IPS-NIHi11 (cell line): ENCODE results near the gene GP9.
"Not testable (repeated sequence)": the region's sequence is repeated elsewhere in the genome, so short reads cannot be mapped to it uniquely, and the experiment has no call there.

Source experiments
- DNase-seq: peaks from one replicate; pipeline ENCODE4 v3.0.0; 2012; ENCODE audit warnings: mixed read lengths, low spot score

GP9 gene

DNA sequence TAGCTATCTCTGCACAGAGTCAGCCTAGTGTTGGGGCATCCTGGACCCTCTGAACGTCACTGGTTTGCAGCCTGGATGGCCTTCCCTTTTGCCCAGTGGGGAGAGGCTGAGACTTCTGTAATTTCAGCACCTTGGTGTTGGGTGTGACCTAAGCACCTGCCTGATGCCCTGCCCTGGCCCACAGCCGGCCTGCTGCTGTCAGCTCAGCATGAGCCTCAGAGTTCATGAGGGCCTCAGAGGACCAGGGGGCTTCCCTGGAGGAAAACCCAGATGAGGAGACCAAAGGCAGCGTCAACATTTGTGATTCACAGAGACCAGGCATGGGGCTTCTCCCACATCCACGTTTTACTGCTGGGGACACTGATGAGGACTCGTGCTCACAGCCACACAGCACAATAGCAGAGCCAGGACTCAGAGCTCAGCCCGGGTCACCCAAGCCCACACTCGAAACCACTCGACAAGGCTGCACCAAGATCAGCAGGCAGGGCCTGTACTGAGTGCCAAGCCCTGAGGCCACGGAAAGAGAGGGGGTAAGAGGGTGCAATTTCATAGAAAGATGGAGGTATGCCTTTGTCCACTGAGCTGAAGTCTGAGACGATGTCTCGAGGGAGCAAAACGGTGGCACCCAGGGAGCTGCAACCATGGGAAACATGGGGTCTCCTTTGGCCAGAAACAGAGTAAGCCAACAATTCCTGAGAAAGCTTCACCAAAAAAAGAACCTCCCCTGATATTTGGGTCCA, 9.9 kb upstream of the GP9 start:
- no peak for DNase-seq

DNA sequence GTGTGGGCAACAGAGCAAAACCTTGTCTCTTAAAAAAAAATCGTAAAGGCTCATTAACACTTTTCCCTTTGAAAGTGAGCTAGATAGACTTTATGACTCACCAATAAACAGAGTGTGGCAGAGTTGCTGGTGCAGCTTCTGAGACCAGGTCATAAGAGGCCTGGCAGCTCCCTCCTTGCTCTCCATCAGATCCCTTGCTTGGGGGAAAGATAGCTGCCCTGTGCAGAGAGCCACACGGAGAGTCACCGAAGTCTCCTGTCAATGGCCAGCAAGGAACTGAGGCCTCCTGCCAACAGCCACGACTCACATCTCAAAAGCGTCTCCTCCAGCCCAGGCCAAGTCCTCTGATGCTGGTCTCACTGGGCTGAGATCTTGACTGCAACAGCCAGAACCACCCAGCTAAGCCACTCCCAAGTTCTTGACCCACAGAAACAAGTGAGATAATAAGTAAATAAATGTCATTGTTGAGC, 8.7 kb upstream of the GP9 start:
- DNase-seq: no peak

DNA sequence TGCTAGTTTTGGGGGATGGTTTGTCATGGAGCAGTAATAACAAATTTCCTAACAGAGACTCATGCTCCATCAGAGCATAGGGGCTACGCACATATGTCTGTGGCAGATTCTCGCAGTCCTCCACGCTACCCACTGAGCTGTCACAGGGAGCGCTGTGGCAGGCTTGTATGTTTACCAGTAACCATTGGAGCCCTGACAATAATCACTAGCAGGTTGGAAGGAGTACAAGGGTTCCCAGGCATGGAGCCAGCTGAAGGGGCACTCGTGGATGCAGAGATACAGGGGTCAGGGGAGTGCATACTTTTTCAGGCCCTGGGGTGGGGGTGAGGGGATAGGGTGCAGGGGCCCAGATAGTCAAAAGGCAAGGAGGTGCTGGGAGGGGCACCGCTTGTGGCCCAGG, 7.9 kb upstream of the GP9 start:
- no peak for DNase-seq

- DNase-seq: no peak
These were observed 5.9 kb upstream of the GP9 start for GRCh38 chr3:129054605-129055104.

GRCh38 chr3:129056451-129057173, 4.0 kb upstream of the GP9 start:
- DNase-seq: no peak

DNA sequence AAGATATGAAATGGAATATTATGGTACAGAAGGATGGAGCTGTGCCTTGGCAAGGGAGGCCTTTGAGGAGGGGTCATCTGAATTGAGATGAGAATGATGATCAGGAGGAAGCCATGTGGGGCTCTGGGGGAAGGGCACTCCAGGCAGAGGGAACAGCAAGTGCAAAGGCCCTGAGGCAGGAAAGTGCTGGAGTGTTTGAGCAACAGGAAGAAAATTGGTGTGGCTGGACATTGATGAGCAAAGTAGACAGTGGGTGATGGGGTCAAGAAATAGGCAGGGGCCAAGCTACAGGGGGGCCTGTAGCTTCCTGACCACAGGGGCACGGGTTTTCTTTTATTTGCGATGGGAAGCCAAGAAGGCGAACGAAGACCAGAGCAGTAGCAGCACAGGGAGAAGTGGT, 3.3 kb upstream of the GP9 start:
- no peak for DNase-seq

DNA sequence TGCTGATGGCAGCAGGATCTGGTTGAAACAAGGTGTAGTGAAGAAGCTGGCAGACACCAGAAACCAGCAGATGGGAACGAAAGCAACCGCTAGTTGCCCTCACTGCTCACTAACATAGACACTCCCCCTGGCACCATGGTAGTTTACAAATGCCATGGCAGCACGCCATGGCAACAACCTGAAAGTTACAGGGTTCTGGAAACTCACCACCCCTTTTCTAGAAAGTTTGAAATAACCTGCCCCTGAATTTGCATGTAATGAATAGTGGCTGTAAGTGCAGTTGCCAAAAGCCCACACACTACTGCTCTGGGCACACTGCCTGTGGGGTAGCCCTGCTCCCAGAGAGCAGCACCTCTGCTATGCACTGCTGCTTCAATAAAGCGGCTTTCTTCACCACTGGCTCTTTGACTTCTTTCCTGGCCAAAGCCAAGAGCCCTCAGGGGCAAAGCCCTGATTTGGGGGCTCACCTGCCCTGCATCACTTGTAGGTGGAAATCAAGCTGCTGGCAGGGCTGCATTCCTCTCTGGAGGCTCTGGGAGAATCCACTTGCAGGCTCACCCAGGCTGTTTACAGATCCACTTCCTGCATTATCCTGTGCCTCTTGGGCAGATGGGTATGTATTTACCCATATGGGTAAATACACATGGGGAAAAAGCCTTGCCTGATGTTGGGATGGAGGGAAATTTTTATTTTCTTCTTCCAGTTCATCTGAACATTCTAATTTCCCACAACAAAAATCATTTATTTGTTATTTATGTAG, 2.0 kb upstream of the GP9 start:
- DNase-seq: no peak

DNA sequence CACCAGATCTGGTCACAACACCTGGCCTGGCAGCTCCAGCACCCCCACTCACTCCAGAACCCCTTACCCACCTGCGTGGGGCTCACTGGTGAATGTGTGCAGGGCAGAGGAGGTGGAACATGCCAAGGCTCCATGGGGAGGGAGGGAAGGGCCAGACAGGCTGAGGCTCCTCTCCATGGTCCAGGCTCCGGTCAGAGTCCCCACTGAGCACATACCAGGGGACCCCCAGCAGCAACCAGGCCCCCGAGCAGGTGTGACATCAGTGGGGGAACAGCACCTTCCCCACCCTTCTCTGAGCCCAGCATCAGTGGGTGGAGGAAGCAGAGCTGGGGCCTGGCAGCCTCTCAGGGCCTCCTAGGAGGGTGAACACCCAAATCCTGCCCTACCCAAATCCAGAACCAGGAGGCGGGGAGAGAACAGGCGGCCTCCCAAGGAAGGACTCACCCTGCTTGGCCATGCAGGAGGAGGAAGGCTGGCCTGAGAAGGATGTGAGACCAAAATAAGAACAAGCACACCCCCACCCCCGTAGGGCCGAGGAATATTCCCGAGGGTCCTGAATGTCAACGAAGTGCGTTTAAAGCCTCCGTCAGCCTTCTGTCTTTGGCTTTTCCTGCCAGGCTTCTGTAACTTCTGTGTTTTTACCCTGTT, 1.1 kb upstream of the GP9 start:
- DNase-seq: no peak

GRCh38 chr3:129061023-129061887, 676 bp downstream of the GP9 start:
- DNase-seq: no peak

DNA sequence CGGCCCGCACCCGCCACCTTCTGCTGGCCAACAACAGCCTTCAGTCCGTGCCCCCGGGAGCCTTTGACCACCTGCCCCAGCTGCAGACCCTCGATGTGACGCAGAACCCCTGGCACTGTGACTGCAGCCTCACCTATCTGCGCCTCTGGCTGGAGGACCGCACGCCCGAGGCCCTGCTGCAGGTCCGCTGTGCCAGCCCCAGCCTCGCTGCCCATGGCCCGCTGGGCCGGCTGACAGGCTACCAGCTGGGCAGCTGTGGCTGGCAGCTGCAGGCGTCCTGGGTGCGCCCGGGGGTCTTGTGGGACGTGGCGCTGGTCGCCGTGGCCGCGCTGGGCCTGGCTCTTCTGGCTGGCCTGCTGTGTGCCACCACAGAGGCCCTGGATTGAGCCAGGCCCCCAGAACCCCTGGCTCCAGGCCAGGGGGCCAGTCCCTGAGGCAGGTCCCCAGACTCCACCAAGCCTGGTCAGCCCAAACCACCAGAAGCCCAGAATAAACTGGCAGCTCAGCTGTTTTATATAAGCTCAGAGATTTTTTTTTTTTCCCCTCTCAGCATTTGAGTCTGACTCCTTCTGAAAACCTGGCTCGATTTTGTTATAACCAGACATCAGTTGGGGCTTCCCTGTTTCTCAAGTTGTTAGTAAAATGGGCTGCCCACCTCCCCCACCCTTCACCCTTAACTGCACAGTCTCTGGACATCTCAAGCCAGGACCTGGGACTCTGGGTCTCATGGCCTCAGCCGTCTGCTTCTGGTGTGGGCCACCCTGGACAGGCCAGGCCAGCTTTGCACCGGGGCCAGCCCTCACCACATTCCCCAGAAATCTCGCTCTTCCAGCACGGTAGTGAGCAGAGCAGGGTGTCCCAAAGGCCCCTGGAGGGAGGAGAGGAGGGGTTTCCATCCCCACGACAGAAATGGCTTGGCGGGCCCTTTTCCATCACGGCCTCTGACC, 1.6 kb downstream of the GP9 start:
- DNase-seq: no peak

GRCh38 chr3:129063091-129063640, 2.6 kb downstream of the GP9 start:
- DNase-seq: no peak

- no peak for DNase-seq
These were observed 3.4 kb downstream of the GP9 start for GRCh38 chr3:129063841-129064482.

DNA sequence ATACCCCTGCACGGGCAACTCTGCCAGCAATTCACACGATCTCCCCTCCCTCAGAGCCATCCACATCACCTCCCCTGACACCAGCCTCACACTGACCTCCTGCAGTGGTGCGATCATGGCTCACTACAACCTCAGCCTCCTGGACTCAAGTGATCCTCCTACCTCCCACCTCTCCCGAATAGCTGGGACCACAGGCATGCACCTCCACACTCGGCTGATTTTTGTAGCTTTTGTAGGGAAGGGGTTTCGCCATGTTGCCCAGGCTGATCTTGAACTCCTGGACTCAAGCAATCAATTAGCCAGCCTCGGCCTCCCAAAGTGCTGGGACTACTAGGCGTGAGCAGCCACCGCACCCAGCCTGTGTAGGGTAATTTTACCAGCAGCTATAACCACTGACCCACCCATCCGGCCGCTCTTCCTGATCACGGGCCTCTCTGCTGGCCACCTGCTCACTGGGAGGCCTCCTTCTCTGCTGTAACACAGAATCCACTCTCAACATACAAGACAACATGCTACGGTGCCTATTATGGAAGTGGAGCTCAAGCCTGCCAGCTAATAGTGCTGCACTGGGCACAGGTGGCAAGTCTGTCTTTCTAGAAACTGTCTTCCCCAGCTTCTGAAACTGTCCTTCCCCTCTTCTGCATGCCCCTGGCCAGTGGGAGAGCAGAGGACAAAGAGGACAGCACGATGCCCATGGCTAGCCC, 4.6 kb downstream of the GP9 start:
- DNase-seq: no peak

DNA sequence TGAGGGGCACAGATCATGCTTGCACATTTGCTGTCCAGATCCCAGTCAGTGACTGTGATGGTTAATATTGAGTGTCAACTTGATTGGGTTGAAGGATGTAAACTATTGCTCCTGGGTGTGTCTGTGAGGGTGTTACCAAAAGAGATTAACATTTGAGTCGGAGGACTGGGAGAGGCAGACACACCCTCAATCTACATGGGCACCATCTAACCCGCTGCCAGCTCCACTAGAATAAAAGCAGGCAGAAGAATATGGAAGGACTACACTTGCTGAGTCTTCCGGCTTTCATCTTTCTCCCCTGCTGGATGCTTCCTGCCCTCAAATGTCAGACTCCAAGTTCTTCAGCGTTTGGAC, 5.1 kb downstream of the GP9 start:
- no peak for DNase-seq

DNA sequence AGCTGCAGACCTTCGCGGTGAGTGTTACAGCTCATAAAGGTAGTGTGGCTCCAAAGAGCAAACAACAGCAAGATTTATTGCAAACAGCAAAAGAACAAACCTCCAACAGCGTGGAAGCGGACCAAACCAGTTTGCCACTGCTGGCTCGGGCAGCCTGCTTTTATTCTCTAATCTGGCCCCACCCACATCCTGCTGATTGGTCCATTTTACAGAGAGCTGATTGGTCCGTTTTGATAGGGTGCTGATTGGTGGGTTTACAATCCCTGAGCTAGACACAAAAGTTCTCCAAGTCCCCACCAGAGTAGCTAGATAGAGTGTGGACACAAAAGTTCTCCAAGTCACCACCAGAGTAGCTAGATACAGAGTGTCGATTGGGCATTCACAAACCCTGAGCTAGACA, 7.1 kb downstream of the GP9 start:
- DNase-seq: not testable (repeated sequence)

- DNase-seq: no peak
These were observed 7.8 kb downstream of the GP9 start for GRCh38 chr3:129068291-129068886.

DNA sequence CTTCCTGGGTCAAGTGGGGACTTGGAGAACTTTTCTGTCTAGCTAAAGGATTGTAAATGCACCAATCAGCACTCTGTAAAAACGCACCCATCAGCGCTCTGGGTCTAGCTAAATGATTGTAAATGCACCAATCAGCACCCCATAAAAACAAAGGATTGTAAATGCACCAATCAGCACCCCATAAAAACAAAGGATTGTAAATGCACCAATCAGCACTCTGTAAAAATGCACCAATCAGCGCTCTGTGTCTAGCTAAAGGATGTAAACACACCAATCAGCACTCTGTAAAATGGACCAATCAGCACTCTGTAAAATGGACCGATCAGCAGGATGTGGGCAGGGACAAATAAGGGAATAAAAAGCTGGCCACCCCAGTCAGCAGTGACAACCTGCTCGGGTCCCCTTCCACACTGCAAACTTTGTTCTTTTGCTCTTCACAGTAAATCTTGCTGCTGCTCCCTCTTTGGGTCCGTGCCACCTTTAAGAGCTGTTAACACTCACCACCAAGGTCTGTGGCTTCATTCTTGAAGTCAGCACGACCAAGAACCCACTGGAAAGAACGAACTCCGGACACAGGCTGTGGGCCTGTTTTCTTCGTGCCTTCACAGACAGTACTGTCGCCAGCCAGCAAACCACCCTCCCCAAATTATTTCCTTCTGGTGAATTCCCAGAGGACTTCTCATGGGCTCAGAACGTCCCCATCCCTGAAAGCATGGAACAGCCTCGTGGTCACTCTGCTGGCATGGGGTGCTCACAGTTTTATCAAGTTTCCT, 8.9 kb downstream of the GP9 start:
- not testable (repeated sequence) for DNase-seq
